Measurements from ENCODE around the gene OR2A1.
"Not testable (repeated sequence)": the region's sequence is repeated elsewhere in the genome, so short reads cannot be mapped to it uniquely, and the experiment has no call there.

GRCh38 chr7:144331221-144331995, 19.2 kb downstream of the OR2A1 start:
- TF ChIP-seq SP2 (tag by site-specific recombination; IDR thresholded peaks at IDR 0.05); ZBTB20 (tag by site-specific recombination; IDR thresholded peaks at IDR 0.05); ZNF560 (tag by site-specific recombination; IDR thresholded peaks at IDR 0.05; ENCODE audit: borderline replicate concordance): not testable (repeated sequence)

Measured in HEK293 (cell line).